Calu3 (cell line): Measurements from ENCODE around the gene SRSF11. TPM values are rescaled to one million over a fixed set of nuclear protein-coding genes. Genes with fewer than 3 reads are reported as not detected.

Experiments
- BruUV-seq: library from RNA; stranded (reverse); fragments of 400-500 nt; replicated peaks from 2 replicates; lab custom pipeline; 2021; lab: Mats Ljungman, UMichigan
- CTCF ChIA-PET: fragments of 300-600 bp; sonication (Branson Sonifier 250); formaldehyde crosslinking; loops from one replicate; lab custom pipeline; 2022; ENCODE audit warnings: antibody characterized with exemption; lab: Charles Lee
- DNase-seq: peaks from one replicate; pipeline ENCODE4 v3.0.0; 2022
- H3K27ac Mint-ChIP-seq: one replicate; pipeline ENCODE4 v1.8.0; 2022; ENCODE audit warnings: mixed read lengths; ENCODE audit not compliant: unreplicated experiment
- H3K27me3 Mint-ChIP-seq: one replicate; pipeline ENCODE4 v1.8.0; 2022; ENCODE audit warnings: mixed read lengths; ENCODE audit not compliant: unreplicated experiment
- H3K36me3 Mint-ChIP-seq: one replicate; pipeline ENCODE4 v1.8.0; 2022; ENCODE audit warnings: mild to moderate bottlenecking, moderate library complexity, mixed read lengths; ENCODE audit not compliant: insufficient read depth, unreplicated experiment
- H3K4me1 Mint-ChIP-seq: one replicate; pipeline ENCODE4 v1.8.0; 2022; ENCODE audit warnings: mild to moderate bottlenecking, low read depth, mixed read lengths; ENCODE audit not compliant: unreplicated experiment
- H3K4me3 Mint-ChIP-seq: one replicate; pipeline ENCODE4 v1.8.0; 2022; ENCODE audit warnings: mild to moderate bottlenecking, low read depth, moderate library complexity, mixed read lengths; ENCODE audit not compliant: unreplicated experiment
- H3K9me3 Mint-ChIP-seq: one replicate; pipeline ENCODE4 v1.8.0; 2022; ENCODE audit warnings: low read depth, mixed read lengths; ENCODE audit not compliant: unreplicated experiment
- CTCF ChIP-seq: fragments of 200-600 bp; IDR thresholded peaks from one replicate; pipeline ENCODE4 v1.8.0; 2022; ENCODE audit warnings: antibody characterized with exemption; ENCODE audit not compliant: unreplicated experiment
- intact Hi-C: fragments of 100-400 bp; cut with micrococcal nuclease; formaldehyde crosslinking; loops from one replicate; pipeline ENCODE4 v1.10.0; 2022; ENCODE audit not compliant: unreplicated experiment
- total RNA-seq: library from RNA; stranded (reverse); gene quantifications from 2 replicates; pipeline ENCODE4 v1.2.3, GENCODE V29; 2022

SRSF11 gene
- total RNA-seq, 1 experiment from 2014 or later: 143 TPM

DNA sequence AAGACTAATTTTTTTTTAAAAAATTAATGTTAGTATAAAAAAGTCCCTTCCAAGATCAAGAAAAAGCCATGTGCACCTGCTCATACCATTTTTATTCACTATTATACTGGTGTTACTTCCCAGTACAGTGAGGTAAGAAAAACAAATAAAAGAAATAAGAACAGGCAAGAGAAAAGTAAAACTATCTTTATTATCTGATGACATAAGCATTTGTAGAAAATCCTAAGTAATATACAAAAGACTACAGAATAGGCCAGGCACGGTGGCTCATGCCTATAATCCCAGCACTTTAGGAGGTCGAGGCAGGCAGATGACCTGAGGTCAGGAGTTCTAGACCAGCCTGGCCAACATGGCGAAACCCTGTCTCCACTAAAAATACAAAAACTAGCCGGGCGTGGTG, 65.3 kb downstream of the SRSF11 start:
- intact Hi-C loops: loop anchor here (10.0 kb wide), 1 partner anchor 58 kb away; no protein-coding TSS in a partner anchor
- Mint-ChIP-seq H3K9me3 (no peaks in the 10 kb centered on the region), H3K36me3 (peaks cover 20% of the 10 kb centered on the region), H3K4me3 (no peak overlapping the region), H3K27ac (no peak overlapping the region), H3K27me3 (no peaks in the 10 kb centered on the region), H3K4me1 (no peaks in the 10 kb centered on the region)
- CTCF ChIA-PET: no interaction called here
- no peak for DNase-seq
- no TSS peak for BruUV-seq
- TF ChIP-seq CTCF: no peak

- Mint-ChIP-seq H3K27ac (peak overlapping the region; percentile 9), H3K36me3 (peaks cover 20% of the 10 kb centered on the region), H3K4me1 (no peaks in the 10 kb centered on the region), H3K4me3 (no peak overlapping the region), H3K27me3 (no peaks in the 10 kb centered on the region), H3K9me3 (no peaks in the 10 kb centered on the region)
- no TSS peak for BruUV-seq
- no peak for DNase-seq
- TF ChIP-seq CTCF: no peak
- CTCF ChIA-PET: no interaction called here
- intact Hi-C loops: loop anchor here (10.0 kb wide), 1 partner anchor 57 kb away; no protein-coding TSS in a partner anchor
Measured at GRCh38 chr1:70288166-70288565, 67.0 kb downstream of the SRSF11 start.

GRCh38 chr1:70290218-70290617, 69.0 kb downstream of the SRSF11 start:
- no peak overlapping the region for H3K27ac Mint-ChIP-seq
- H3K4me3 Mint-ChIP-seq: no peak overlapping the region
- no TSS peak for BruUV-seq
- CTCF ChIA-PET: interaction anchor here (0.6 kb wide), 1 partner anchor 36 kb away, joined by 4 read pairs; no protein-coding TSS in a partner anchor
- no peaks in the 10 kb centered on the region for H3K27me3 Mint-ChIP-seq
- intact Hi-C loops: no loop called here
- no peak for TF ChIP-seq CTCF
- no peaks in the 10 kb centered on the region for H3K9me3 Mint-ChIP-seq
- H3K36me3 Mint-ChIP-seq: peaks cover 21% of the 10 kb centered on the region
- DNase-seq: no peak
- H3K4me1 Mint-ChIP-seq: no peaks in the 10 kb centered on the region

GRCh38 chr1:70293186-70293843, 72.1 kb downstream of the SRSF11 start:
- no TSS peak for BruUV-seq
- H3K4me3 Mint-ChIP-seq: no peak overlapping the region
- DNase-seq: no peak
- no peak overlapping the region for H3K27ac Mint-ChIP-seq
- H3K36me3 Mint-ChIP-seq: peaks cover 24% of the 10 kb centered on the region
- intact Hi-C loops: no loop called here
- CTCF ChIA-PET: interaction anchor here (0.5 kb wide), 1 partner anchor 121 kb away, joined by 3 read pairs; no protein-coding TSS in a partner anchor
- no peaks in the 10 kb centered on the region for H3K4me1 Mint-ChIP-seq
- H3K9me3 Mint-ChIP-seq: no peaks in the 10 kb centered on the region
- TF ChIP-seq CTCF: no peak
- no peaks in the 10 kb centered on the region for H3K27me3 Mint-ChIP-seq
